ENCODE data around the gene CLOCK.
"Not testable (repeated sequence)": the region's sequence is repeated elsewhere in the genome, so short reads cannot be mapped to it uniquely, and the experiment has no call there.

CLOCK gene, protein sequence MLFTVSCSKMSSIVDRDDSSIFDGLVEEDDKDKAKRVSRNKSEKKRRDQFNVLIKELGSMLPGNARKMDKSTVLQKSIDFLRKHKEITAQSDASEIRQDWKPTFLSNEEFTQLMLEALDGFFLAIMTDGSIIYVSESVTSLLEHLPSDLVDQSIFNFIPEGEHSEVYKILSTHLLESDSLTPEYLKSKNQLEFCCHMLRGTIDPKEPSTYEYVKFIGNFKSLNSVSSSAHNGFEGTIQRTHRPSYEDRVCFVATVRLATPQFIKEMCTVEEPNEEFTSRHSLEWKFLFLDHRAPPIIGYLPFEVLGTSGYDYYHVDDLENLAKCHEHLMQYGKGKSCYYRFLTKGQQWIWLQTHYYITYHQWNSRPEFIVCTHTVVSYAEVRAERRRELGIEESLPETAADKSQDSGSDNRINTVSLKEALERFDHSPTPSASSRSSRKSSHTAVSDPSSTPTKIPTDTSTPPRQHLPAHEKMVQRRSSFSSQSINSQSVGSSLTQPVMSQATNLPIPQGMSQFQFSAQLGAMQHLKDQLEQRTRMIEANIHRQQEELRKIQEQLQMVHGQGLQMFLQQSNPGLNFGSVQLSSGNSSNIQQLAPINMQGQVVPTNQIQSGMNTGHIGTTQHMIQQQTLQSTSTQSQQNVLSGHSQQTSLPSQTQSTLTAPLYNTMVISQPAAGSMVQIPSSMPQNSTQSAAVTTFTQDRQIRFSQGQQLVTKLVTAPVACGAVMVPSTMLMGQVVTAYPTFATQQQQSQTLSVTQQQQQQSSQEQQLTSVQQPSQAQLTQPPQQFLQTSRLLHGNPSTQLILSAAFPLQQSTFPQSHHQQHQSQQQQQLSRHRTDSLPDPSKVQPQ

DNA sequence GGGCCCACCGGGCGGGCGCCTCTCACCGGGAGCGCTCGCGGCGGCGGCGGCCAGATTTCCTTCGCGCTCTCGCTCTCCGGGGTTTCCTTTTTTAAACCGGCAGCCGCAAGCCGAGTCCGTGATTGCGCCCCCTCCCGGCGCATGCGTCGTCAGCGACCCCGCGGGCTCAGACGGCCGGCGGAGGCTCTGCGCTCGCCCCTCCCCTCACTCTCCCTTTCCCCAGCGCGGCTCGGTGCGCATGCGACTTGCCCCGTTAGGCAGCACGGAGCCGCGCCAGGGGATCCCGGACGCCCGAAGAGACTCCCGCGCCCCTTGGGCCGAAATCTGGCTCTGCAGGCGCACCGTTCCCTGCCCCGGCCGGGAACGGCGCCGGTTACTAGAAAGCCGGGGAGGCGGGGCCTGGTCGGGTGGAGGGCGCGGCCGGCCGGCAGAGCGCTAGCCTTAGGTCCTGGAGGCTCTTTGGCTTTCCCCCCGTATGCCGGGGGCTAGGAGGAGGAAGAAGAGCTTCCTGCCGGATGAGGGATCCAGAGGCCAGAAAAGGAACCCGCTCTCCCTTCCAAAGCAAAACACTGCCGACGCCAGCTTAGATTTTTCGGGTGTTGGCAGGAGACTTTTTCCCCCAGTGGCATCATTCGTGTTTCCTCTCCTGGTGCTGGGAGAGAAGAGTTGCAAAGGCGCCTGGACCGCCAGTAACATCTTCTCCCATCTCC is at the start of gene CLOCK:
Gene CLOCK (minus strand): TSS at position 154 of the 710 bp plus-strand sequence. CDS start 64,124 bp downstream, outside the sequence.
- peak; percentile 93 for DNase-seq (ENCODE audit: low read depth)
- TF ChIP-seq CTCF (IDR thresholded peaks at IDR 0.05; ENCODE audit: insufficient read depth, low read depth, low read length, missing control alignments) = peak; percentile 53
- H3K4me3 ChIP-seq (ENCODE audit: low read depth, low read length) = peak within 1 kb of the TSS; percentile 63

DNA sequence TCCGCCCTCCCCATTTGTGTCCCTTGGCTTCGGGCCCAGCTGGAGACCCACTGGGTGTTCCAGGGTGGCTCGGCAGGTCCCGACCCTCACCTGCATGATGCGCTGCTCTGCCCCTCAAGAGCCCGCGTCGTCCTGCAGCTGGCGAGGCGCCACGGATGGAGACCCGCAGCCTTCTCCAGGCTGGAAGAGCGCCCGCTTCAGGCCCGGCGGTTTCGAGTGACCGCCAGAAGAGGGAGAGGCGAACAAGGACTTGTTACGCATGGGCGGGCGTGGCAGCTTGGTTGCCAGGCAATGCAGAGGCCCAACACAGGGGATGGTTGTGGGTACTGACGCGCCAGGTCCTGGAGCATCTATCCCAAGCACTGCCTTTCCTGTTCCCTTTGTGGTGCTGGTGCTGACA is 45.3 kb upstream of the CLOCK start, which contains the start of gene PDCL2:
Gene PDCL2 (minus strand): TSS at position 232 of the 400 bp plus-strand sequence. CDS start 136 bp downstream, at position 96.
- TF ChIP-seq CTCF (IDR thresholded peaks at IDR 0.05; ENCODE audit: insufficient read depth, low read depth, low read length, missing control alignments) = no peak
- DNase-seq (ENCODE audit: low read depth) = no peak
- H3K4me3 ChIP-seq (ENCODE audit: low read depth, low read length) = no peak within 1 kb of the TSS

DNA sequence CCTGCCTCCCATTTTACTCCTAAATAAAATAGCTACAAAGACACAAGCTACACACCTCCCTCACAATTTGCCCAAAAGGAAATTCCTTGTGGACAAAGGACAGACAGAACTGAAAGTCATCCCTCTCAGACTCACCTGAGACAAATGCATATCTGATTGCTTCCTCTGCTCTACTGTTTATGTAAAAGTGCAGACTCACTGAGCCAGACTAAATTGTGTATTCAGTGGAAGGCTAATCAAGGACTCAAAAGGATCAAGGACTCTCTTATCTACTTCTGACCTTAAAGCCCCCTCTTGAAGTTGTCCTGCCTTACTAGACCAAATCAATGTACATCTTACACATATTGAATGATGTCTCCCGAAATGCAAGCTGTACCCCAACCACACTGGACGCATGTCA is 41.5 kb upstream of the CLOCK start:
- no peak for DNase-seq (ENCODE audit: low read depth)
- no peak for TF ChIP-seq CTCF (IDR thresholded peaks at IDR 0.05; ENCODE audit: insufficient read depth, low read depth, low read length, missing control alignments)
- no peak overlapping the region for H3K4me3 ChIP-seq (ENCODE audit: low read depth, low read length)

- DNase-seq (ENCODE audit: low read depth) = not testable (repeated sequence)
These were observed 36.1 kb upstream of the CLOCK start for GRCh38 chr4:55582773-55583172.

DNA sequence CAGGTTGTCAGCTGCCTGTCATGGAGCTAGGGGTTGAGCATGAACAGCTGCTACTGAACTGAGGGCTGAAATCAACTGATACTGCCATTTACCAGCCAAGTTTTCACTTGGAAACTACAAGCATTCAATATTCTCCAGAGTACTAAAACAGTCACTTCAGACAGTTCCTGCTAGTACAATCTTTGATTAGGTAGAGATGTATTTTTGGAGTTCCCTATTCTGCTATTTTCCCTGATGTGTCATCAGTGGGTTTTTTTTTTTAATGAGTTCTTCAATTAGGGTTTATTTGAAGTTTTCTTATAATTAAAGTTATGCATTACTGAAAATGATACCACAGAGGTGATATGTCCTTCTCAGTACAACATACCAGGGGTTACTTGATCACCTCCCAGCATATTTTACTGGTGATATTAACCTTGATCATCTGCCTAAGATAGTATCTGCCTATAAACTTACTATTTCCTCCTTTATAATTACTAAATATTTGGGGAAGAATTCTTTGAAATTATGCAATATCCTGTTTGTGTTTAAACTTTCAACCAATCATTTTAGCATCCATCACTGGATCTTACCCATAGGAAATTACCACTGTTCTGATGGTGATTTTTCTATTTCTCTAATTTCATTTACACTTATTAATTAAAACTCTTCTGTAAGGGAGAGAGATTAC is 31.8 kb upstream of the CLOCK start:
- H3K4me3 ChIP-seq (ENCODE audit: low read depth, low read length) = no peak overlapping the region
- TF ChIP-seq CTCF (IDR thresholded peaks at IDR 0.05; ENCODE audit: insufficient read depth, low read depth, low read length, missing control alignments) = no peak
- DNase-seq (ENCODE audit: low read depth) = no peak

More at GRCh38 chr4:55582773-55583172, 36.1 kb upstream of the CLOCK start:
- not testable (repeated sequence) for H3K4me3 ChIP-seq (ENCODE audit: low read depth, low read length)

- H3K4me3 ChIP-seq (ENCODE audit: low read depth, low read length) = no peak overlapping the region
- TF ChIP-seq CTCF (IDR thresholded peaks at IDR 0.05; ENCODE audit: insufficient read depth, low read depth, low read length, missing control alignments) = no peak
- DNase-seq (ENCODE audit: low read depth) = no peak
These were observed 28.8 kb upstream of the CLOCK start for GRCh38 chr4:55575513-55575912.

All from GM12865 (cell line).